Measurements from ENCODE around the gene DMKN.

DMKN gene

GRCh38 chr19:35449359-35450043, 63.9 kb downstream of the DMKN start:
- no peak for TF ChIP-seq EZH2phosphoT487 (IDR thresholded peaks at IDR 0.05; ENCODE audit: low read depth)
- TF ChIP-seq CTCF (IDR thresholded peaks at IDR 0.05; ENCODE audit: low read depth, low read length): no peak
- peaks cover 3% of the 10 kb centered on the region; the same call in 1 of the 2 replicates for H3K9me3 ChIP-seq (ENCODE audit: insufficient read depth, low read length)
- H3K4me3 ChIP-seq (ENCODE audit: low read length): no peak overlapping the region
- no peaks in the 10 kb centered on the region for H3K79me2 ChIP-seq (ENCODE audit: low read length)
- H3K4me2 ChIP-seq (ENCODE audit: low read length): peak overlapping the region; percentile 56
- H3K27ac ChIP-seq (ENCODE audit: low read length): no peak overlapping the region
- peaks cover 10% of the 10 kb centered on the region; the same call in 1 of the 2 replicates for H4K20me1 ChIP-seq (ENCODE audit: insufficient read depth, low read length)
- H3K9ac ChIP-seq (ENCODE audit: low read length): no peak overlapping the region
- H3K27me3 ChIP-seq (ENCODE audit: low read depth, low read length): peaks cover 82% of the 10 kb centered on the region
- no peaks in the 10 kb centered on the region for H3K36me3 ChIP-seq (replicated peaks; ENCODE audit: low read depth, low read length)
- no peak overlapping the region for H2AFZ ChIP-seq (ENCODE audit: low read depth, low read length)
- H3K4me1 ChIP-seq (ENCODE audit: low read length): peaks cover 37% of the 10 kb centered on the region

- peaks cover 37% of the 10 kb centered on the region for H3K4me1 ChIP-seq (ENCODE audit: low read length)
- no peak within 1 kb of the TSS for H3K27ac ChIP-seq (ENCODE audit: low read length)
- H3K4me3 ChIP-seq (ENCODE audit: low read length): no peak within 1 kb of the TSS
- H3K9ac ChIP-seq (ENCODE audit: low read length): no peak within 1 kb of the TSS
- peaks cover 3% of the 10 kb centered on the region; the same call in 1 of the 2 replicates for H3K9me3 ChIP-seq (ENCODE audit: insufficient read depth, low read length)
- H4K20me1 ChIP-seq (ENCODE audit: insufficient read depth, low read length): peaks cover 10% of the 10 kb centered on the region; the same call in 1 of the 2 replicates
- no peaks in the 10 kb centered on the region for H3K79me2 ChIP-seq (ENCODE audit: low read length)
- H2AFZ ChIP-seq (ENCODE audit: low read depth, low read length): no peak within 1 kb of the TSS
- H3K36me3 ChIP-seq (replicated peaks; ENCODE audit: low read depth, low read length): no peaks in the 10 kb centered on the region
- H3K27me3 ChIP-seq (ENCODE audit: low read depth, low read length): peaks cover 77% of the 10 kb centered on the region
- H3K4me2 ChIP-seq (ENCODE audit: low read length): peak within 1 kb of the TSS; percentile 56
- no peak for TF ChIP-seq CTCF (IDR thresholded peaks at IDR 0.05; ENCODE audit: low read depth, low read length)
- TF ChIP-seq EZH2phosphoT487 (IDR thresholded peaks at IDR 0.05; ENCODE audit: low read depth): no peak
Observed at GRCh38 chr19:35447606-35448469, 65.6 kb downstream of the DMKN start, which contains the start of gene FFAR2. FFAR2 (plus strand) TSS chr19:35448257; CDS start chr19:35449715, 1,458 bp downstream.

Measured in OCI-LY3 (cell line).